ENCODE measurements around the gene LNP1. TPM values are rescaled to one million over a fixed set of nuclear protein-coding genes. Genes with fewer than 3 reads are reported as not detected.

Gene LNP1
- total and polyA plus RNA-seq, 10 of the 15 experiments (the other 5 are each of a cell fraction or from before 2014, with no cell fraction given) = 2.1 to 4.2 (median 2.7) TPM

- POLR2A ChIA-PET = interaction anchor here (0.6 kb wide), 1 partner anchor 832 kb away, joined by 3 read pairs; no protein-coding TSS in a partner anchor
- RAD21 ChIA-PET (ENCODE audit: unreplicated experiment) = interaction anchor here (1.0 kb wide), 1 partner anchor 104 kb away, joined by 3 read pairs; no protein-coding TSS in a partner anchor
- H4K20me1 ChIP-seq (ENCODE audit: control insufficient read depth, insufficient read depth) = no peaks in the 10 kb centered on the region
- no peak overlapping the region for H3K4me3 ChIP-seq
- TF ChIP-seq GABPA (IDR thresholded peaks at IDR 0.05; ENCODE audit: low read depth) (no peak), SIN3A (IDR thresholded peaks at IDR 0.05; ENCODE audit: low read depth, low read length) (no peak), KLF5 (IDR thresholded peaks at IDR 0.05; ENCODE audit: partially characterized antibody) (no peak), FOXM1 (IDR thresholded peaks at IDR 0.05; ENCODE audit: low read depth, low read length) (no peak), RELA (IDR thresholded peaks at IDR 0.05; ENCODE audit: borderline replicate concordance, partially characterized antibody) (no peak), SIX5 (IDR thresholded peaks at IDR 0.05; ENCODE audit: low read depth, low read length, severe bottlenecking) (no peak), SREBF1 (IDR thresholded peaks at IDR 0.05; ENCODE audit: low read length) (no peak), RUNX3 (IDR thresholded peaks at IDR 0.05; ENCODE audit: low read length) (no peak), RBBP5 (conservative IDR thresholded peaks at IDR 0.05) (no peak), IKZF1 (conservative IDR thresholded peaks at IDR 0.05) (no peak), SREBF2 (IDR thresholded peaks at IDR 0.05; ENCODE audit: low read length) (no peak), SMAD1 (IDR thresholded peaks at IDR 0.05; ENCODE audit: low read depth, partially characterized antibody) (no peak), ZNF207 (IDR thresholded peaks at IDR 0.05; ENCODE audit: borderline replicate concordance) (no peak), BMI1 (IDR thresholded peaks at IDR 0.05; ENCODE audit: borderline replicate concordance) (no peak)
- TF ChIP-seq, protein P1, sequence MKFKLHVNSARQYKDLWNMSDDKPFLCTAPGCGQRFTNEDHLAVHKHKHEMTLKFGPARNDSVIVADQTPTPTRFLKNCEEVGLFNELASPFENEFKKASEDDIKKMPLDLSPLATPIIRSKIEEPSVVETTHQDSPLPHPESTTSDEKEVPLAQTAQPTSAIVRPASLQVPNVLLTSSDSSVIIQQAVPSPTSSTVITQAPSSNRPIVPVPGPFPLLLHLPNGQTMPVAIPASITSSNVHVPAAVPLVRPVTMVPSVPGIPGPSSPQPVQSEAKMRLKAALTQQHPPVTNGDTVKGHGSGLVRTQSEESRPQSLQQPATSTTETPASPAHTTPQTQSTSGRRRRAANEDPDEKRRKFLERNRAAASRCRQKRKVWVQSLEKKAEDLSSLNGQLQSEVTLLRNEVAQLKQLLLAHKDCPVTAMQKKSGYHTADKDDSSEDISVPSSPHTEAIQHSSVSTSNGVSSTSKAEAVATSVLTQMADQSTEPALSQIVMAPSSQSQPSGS (IDR thresholded peaks at IDR 0.05; ENCODE audit: low read length) = no peak
- TF ChIP-seq, protein P2, sequence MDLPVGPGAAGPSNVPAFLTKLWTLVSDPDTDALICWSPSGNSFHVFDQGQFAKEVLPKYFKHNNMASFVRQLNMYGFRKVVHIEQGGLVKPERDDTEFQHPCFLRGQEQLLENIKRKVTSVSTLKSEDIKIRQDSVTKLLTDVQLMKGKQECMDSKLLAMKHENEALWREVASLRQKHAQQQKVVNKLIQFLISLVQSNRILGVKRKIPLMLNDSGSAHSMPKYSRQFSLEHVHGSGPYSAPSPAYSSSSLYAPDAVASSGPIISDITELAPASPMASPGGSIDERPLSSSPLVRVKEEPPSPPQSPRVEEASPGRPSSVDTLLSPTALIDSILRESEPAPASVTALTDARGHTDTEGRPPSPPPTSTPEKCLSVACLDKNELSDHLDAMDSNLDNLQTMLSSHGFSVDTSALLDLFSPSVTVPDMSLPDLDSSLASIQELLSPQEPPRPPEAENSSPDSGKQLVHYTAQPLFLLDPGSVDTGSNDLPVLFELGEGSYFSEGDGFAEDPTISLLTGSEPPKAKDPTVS (IDR thresholded peaks at IDR 0.05; ENCODE audit: low read depth, low read length) = no peak
- H3K9ac ChIP-seq (ENCODE audit: control insufficient read depth, insufficient read depth, low read length) = no peak overlapping the region
- DNase-seq (ENCODE audit: low read depth, low spot score) (no peak), FAIRE-seq (no peak), ATAC-seq (no peak)
- no peaks in the 10 kb centered on the region for H3K4me1 ChIP-seq (ENCODE audit: control insufficient read depth, insufficient read depth, low read length)
- no peaks in the 10 kb centered on the region for H3K27me3 ChIP-seq (replicated peaks in 1 of 2; ENCODE audit: control insufficient read depth in 2 of 2, insufficient read depth in 2 of 2, low read length in 1 of 2)
- H3K9me3 ChIP-seq (replicated peaks; ENCODE audit: control insufficient read depth, insufficient read depth, low read length) = no peaks in the 10 kb centered on the region
- no peaks in the 10 kb centered on the region for H3K79me2 ChIP-seq (ENCODE audit: control insufficient read depth, insufficient read depth, low read length)
- 93% methylated on average over 3 of the region's 3 CpGs for WGBS (ENCODE audit: insufficient coverage, insufficient replicate concordance, low lambda C conversion rate, missing lambda C conversion rate)
- CTCF ChIA-PET = interaction anchor here (1.0 kb wide), 3 partner anchors 13 to 233 kb away, joined by 3 to 4 read pairs (median 3); partner anchors contain the start of gene LNP1
- H3K36me3 ChIP-seq (ENCODE audit: control insufficient read depth in 2 of 2, insufficient read depth in 2 of 2, low read length in 1 of 2) = peaks cover 1 to 21% of the 10 kb centered on the region in 2 experiments
- in situ Hi-C loops (cut with MboI) (no loop called here), intact Hi-C loops (cut with micrococcal nuclease; ENCODE audit: unreplicated experiment) (no loop called here)
- no peak overlapping the region for H3K27ac ChIP-seq (ENCODE audit: control insufficient read depth, insufficient read depth)
- H2AFZ ChIP-seq (ENCODE audit: control insufficient read depth, low read depth, low read length) = no peak overlapping the region
- no peak overlapping the region for H3K4me2 ChIP-seq (ENCODE audit: control insufficient read depth, insufficient read depth)
- no TSS peak for BruUV-seq (replicated peaks)
- SMC1A ChIA-PET (ENCODE audit: uncharacterized antibody, unreplicated experiment) = interaction anchor here (0.5 to 2.3 kb wide), 9 partner anchors 10 to 371 kb away, joined by 3 to 8 read pairs (median 3); no protein-coding TSS in a partner anchor
Observed at GRCh38 chr3:100359035-100359434, 42.3 kb upstream of the LNP1 start.
